ENCODE data around the gene CAV1.
"Not testable (repeated sequence)": the region's sequence is repeated elsewhere in the genome, so short reads cannot be mapped to it uniquely, and the experiment has no call there.

CAV1 gene, protein sequence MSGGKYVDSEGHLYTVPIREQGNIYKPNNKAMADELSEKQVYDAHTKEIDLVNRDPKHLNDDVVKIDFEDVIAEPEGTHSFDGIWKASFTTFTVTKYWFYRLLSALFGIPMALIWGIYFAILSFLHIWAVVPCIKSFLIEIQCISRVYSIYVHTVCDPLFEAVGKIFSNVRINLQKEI

GRCh38 chr7:116524609-116525297, at the start of gene CAV1:
CAV1 (plus strand) TSS chr7:116525036; CDS start chr7:116525063, 27 bp downstream.
- peak; percentile 70 for DNase-seq

- DNase-seq, result no peak
Measured at GRCh38 chr7:116477625-116478024, 47.2 kb upstream of the CAV1 start.

DNA sequence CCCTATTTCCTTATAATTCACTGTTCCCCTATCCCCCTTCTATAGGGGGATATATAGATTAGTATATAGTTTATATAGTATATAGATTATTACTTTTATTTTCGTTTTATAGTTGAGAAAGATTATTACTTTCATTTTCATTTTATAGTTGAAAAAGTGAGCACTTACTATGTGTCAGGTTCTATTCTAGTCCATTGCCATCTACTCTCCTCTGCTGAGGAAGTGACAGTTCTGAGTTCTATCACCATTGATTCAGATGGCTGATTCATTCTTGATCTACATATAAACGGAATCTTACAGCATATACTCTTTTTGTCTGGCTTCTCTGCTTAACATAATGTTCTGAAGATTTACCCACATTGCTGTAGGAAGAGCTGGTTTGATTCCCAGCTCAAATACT, 46.0 kb upstream of the CAV1 start:
- DNase-seq, result no peak

DNA sequence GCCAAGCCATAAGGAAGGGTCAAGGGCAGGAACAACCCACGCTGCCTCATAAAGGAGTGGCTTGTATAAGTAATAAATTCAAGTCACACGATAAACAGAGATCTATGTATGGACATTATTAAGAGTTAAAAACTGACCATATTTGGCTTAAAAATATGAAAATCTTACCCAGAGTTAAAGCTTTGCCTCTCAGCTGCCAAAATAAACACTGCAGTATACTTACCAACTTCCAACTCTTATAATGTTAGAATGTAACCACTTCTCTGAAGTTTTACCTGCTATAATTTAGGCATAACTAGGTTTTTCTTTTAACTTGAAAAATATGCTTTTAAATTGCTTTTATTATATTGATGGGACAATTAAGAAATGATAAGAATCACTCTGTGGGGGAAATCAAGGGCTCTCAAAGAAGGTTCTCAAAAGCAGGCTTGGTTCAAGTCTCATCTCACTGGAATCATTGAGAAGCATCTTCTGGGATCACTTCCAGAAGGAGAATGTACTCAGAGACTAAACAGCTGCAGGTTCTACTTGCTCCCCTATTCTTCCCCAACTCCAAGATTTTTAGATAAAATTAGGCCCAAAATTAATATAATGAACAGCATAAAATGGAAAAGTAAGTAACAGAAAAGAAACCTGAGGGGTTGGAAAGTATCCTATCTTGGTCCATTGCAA, 41.4 kb upstream of the CAV1 start:
- DNase-seq, result no peak

DNA sequence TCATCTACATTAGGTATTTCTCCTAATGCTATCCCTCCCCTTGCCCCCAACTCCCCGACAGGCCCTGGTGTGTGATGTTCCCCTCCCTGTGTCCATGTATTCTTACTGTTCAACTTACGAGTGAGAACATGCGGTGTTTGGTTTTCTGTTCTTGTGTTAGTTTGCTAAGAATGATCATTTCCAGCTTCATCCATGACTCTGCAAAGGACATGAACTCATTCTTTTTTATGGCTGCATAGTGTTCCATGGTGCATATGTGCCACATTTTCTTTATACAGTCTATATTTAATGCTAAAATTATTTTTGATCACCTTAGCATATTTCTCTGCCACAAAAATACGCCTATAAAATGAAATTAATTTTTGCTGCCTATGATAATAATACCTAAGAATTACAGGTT, 40.4 kb upstream of the CAV1 start:
- DNase-seq, result not testable (repeated sequence)

- DNase-seq, result no peak
Measured at GRCh38 chr7:116487907-116488521, 36.8 kb upstream of the CAV1 start.

DNA sequence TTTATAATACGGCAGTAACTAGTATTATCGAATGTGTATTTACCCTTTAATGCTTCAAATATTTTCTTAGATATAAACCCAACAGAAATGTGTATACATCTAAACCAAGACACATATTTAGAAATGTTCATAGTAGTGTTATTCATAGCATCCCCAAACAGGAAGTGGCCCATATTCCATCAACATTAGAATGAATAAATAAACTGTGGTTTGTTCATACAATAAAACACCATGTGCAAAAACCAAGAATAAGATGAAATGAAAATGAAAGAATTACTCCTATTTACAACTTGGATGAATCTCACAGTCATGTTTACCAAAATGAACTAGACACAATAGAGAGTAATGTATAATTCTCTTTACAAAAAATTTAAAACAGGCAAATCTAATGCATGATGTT, 34.5 kb upstream of the CAV1 start:
- no peak for DNase-seq

DNA sequence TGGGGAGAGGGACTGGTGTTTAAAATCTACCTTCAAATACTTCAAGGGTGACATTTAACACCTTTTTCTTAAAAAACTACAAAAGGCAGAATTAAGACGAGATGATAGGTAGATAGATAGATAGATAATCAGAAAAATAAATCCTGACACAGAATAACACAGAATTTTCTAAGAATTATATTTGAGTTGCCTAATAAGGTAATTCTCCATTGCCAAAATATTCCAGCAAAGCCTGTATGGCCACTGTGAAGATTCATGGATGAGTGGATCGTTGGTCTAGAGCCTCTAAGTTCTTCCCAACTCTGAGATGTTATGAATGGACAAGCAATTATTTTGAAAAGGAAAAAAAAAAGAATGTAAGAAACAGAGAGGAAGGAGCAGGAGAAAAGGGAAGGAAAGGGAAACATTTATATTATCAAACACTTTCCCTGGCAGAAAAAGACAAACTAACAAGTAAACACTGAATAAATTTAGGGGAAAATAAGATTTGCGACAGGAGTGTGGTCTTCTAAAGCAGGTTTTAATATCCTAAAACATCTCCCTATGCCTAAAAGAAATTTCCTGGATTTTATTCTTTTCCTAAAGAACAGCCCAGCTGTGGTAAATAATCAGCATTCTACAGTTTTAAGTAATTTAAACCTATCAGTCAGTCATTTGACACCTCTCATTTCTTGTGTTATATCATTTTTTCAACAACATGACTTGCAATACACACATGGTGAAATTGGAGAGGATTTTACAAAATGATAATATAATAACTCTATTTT, 32.8 kb upstream of the CAV1 start:
- DNase-seq, result no peak

GRCh38 chr7:116492654-116493109, 32.2 kb upstream of the CAV1 start:
- DNase-seq, result no peak

GRCh38 chr7:116493449-116493848, 31.4 kb upstream of the CAV1 start:
- no peak for DNase-seq

DNA sequence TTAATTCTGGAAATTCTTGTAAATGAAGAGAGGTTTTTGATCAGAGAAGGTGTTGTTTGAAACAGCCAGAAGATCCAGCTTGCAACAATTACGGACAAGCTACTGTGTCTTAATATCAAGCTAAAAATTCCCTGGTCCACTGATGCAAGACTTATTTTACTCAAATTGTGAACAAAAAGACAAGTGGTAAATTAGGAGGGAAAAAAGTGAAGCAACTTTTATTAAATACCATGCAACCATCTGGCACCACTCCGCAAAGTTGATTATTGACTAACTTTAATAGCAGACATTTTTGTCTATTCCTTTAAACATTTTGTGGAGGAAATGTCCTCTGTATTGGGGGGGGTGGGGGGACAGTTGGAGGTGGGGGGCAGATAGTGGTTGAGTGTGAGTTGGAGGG, 30.4 kb upstream of the CAV1 start:
- no peak for DNase-seq

DNA sequence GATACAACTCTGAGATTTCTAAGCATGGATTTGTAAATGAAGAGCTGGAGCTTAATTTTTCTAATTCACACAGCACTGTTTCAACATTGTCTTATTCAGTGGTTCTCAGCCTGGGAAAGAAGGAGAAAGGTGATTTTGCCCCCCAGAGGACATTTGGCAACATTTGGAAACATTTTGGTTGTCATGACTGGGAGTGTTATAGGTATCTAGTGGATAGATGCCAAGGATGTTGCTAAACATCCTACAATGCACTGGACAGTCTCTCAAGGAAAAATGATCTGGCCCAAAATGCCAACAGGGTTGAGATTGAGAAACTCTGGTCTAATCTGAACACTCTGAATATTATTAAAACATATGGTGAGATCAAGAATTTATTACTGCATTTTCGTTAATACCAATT, 29.1 kb upstream of the CAV1 start:
- no peak for DNase-seq

- DNase-seq, result no peak
Measured at GRCh38 chr7:116496653-116497052, 28.2 kb upstream of the CAV1 start.

- DNase-seq, result no peak
Measured at GRCh38 chr7:116497708-116498107, 27.1 kb upstream of the CAV1 start.

- peak; percentile 92 for DNase-seq
Measured at GRCh38 chr7:116499168-116500077, 25.4 kb upstream of the CAV1 start, which contains the start of gene CAV2. CAV2 (plus strand) TSS chr7:116499738; CDS start chr7:116499782, 44 bp downstream.

GRCh38 chr7:116500078-116500853, 24.6 kb upstream of the CAV1 start:
- peak; percentile 59 for DNase-seq

- no peak for DNase-seq
Measured at GRCh38 chr7:116501425-116502167, 23.2 kb upstream of the CAV1 start.

DNA sequence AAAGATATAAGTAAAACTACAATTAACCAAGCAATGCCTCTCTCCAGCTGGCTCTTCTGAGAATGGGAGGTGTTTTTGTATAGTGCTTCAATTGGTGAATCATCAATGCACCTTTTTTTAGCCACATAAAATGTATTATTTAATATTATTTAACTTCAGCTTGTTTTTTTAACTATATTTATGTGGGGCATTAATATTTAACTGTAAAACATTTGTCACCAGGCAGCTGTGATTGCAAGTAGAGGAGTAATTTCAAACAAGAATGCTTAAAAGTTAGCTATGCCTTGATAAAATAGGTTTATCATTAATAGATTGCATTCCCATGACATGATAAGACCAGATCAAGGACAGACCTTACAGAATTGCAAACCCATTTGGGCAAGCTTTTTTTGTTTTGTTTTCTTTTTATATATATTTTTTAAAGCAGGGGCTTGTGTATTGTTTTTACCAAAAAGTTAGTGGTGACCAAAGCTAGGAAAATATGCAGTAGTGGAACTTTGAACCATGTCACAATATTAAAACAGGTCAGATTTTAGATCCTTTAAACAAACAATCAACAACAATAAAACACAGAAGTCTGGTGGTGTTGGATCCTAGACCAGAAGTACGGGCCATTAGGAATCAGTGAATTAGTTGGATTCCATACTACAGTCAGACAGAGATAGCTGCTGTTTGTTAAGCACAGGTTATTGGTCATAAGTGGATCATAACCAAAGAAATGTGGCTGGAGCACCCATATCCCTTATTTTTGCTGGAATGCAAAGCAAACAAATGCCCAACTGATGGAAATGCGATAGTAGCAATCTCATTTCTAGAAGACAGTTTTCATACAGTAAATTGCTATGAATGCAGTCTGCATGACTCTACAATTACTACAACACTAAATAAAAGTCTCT, 22.4 kb upstream of the CAV1 start:
- DNase-seq, result no peak

- no peak for DNase-seq
Measured at GRCh38 chr7:116503835-116504234, 21.0 kb upstream of the CAV1 start.

Data from DMS53 (cell line).